Left ventricle myocardium inferior (tissue), 1 donor: ENCODE measurements around the gene HBE1. TPM values are rescaled to one million over a fixed set of nuclear protein-coding genes. Genes with fewer than 3 reads are reported as not detected.

ENCODE experiments used
- DNase-seq: peaks from one replicate; pipeline ENCODE4 v3.0.0-alpha.2; 2020
- H3K27ac ChIP-seq: fragments of 200-600 bp; replicated peaks from 2 replicates; pipeline ENCODE4 v1.8.0; 2021
- H3K27me3 ChIP-seq: fragments of 200-600 bp; 2 replicates; pipeline ENCODE4 v1.8.0; 2021; ENCODE audit warnings: low read depth
- H3K36me3 ChIP-seq: fragments of 200-600 bp; 2 replicates; pipeline ENCODE4 v1.8.0; 2021
- H3K4me1 ChIP-seq: fragments of 200-600 bp; 2 replicates; pipeline ENCODE4 v1.8.0; 2021
- H3K4me3 ChIP-seq: fragments of 200-600 bp; 2 replicates; pipeline ENCODE4 v1.8.0; 2021; ENCODE audit warnings: mild to moderate bottlenecking, moderate library complexity
- H3K9me3 ChIP-seq: fragments of 200-600 bp; replicated peaks from 2 replicates; pipeline ENCODE4 v1.8.0; 2021
- intact Hi-C: fragments of 100-400 bp; cut with micrococcal nuclease; formaldehyde crosslinking; loops from one replicate; pipeline ENCODE4 v1.11.0; 2022
- total RNA-seq: library from RNA; stranded (reverse); fragmentation: NEBNext Ultra II Directional; extraction: Animal tissue kit (Norgen Biotek cat#: 25700); gene quantifications from one replicate; pipeline ENCODE4 v1.2.1, GENCODE V29; 2021
- TF ChIP-seq, protein P1 (sequence below): fragments of 200-600 bp; IDR thresholded peaks from 2 replicates; pipeline ENCODE4 v1.8.0; 2021; ENCODE audit warnings: antibody characterized with exemption, mild to moderate bottlenecking, borderline replicate concordance
- donor health status: DM: no; HTN: yes; CAD: no; lungs with severe emphysema.

The HBE1 gene
- total RNA-seq, 1 donor from 2014 or later: not detected

DNA sequence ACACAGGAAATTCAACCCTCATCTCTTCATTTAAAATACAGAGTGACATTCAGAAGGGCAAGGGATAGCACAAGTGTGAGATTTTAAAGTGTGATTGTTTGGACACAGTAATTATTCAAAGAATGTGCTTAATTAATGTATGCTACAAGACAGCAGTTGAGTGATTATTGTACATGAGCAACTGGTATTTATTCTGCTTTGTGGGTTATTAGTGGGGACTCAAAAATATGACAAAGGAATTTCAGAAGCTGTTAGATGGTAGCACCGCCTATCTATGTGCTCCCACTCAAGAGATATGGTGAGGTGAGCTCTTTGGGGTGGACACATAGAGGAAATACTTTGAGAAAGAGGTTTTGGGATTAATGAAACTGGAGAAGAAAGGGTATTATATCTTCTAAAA lies 29.7 kb downstream of the HBE1 start:
- no peak for DNase-seq
- intact Hi-C loops: no loop called here
- H3K4me3 ChIP-seq: no peak overlapping the region
- H3K4me1 ChIP-seq: no peaks in the 10 kb centered on the region
- H3K27ac ChIP-seq: no peak overlapping the region
- H3K27me3 ChIP-seq: peaks cover 15% of the 10 kb centered on the region
- no peaks in the 10 kb centered on the region for H3K36me3 ChIP-seq
- TF ChIP-seq, protein P1, sequence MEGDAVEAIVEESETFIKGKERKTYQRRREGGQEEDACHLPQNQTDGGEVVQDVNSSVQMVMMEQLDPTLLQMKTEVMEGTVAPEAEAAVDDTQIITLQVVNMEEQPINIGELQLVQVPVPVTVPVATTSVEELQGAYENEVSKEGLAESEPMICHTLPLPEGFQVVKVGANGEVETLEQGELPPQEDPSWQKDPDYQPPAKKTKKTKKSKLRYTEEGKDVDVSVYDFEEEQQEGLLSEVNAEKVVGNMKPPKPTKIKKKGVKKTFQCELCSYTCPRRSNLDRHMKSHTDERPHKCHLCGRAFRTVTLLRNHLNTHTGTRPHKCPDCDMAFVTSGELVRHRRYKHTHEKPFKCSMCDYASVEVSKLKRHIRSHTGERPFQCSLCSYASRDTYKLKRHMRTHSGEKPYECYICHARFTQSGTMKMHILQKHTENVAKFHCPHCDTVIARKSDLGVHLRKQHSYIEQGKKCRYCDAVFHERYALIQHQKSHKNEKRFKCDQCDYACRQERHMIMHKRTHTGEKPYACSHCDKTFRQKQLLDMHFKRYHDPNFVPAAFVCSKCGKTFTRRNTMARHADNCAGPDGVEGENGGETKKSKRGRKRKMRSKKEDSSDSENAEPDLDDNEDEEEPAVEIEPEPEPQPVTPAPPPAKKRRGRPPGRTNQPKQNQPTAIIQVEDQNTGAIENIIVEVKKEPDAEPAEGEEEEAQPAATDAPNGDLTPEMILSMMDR: no peak
- no peaks in the 10 kb centered on the region for H3K9me3 ChIP-seq

DNA sequence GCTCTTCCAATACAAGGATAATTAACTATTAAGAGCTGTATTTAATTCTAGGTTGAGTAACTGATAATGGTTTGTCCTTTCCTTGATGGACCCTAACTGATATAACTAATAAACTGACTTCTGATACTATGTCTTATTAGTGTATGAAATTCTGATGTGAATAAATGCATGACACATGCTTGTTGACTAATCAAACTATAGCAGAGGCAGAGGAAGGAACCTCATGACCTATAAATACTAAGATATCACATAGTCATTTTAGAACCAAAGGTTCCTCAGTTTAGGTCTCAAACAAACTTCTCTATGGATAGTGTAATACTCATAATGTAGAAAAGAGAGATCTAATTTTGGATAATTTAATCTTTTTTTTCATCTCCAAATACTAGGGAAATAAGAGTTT lies 30.7 kb downstream of the HBE1 start:
- no peak overlapping the region for H3K27ac ChIP-seq
- H3K27me3 ChIP-seq: peaks cover 8% of the 10 kb centered on the region

GRCh38 chr11:5238486-5238885 lies 31.3 kb downstream of the HBE1 start:
- intact Hi-C loops: no loop called here
- Histone ChIP-seq H3K9me3 (no peaks in the 10 kb centered on the region), H3K4me3 (no peak overlapping the region), H3K4me1 (no peaks in the 10 kb centered on the region), H3K36me3 (no peaks in the 10 kb centered on the region), H3K27me3 (peaks cover 8% of the 10 kb centered on the region), H3K27ac (no peak overlapping the region)
- TF ChIP-seq, protein P1: no peak
- DNase-seq: no peak

More for the DNA sequence above, 30.7 kb downstream of the HBE1 start:
- Histone ChIP-seq H3K4me1 (no peaks in the 10 kb centered on the region), H3K9me3 (no peaks in the 10 kb centered on the region), H3K36me3 (no peaks in the 10 kb centered on the region), H3K4me3 (no peak overlapping the region)
- intact Hi-C loops: no loop called here
- TF ChIP-seq, protein P1: no peak
- DNase-seq: no peak

GRCh38 chr11:5237420-5237819 lies 32.3 kb downstream of the HBE1 start:
- Histone ChIP-seq H3K27ac (no peak overlapping the region), H3K27me3 (peaks cover 8% of the 10 kb centered on the region), H3K9me3 (no peaks in the 10 kb centered on the region), H3K4me1 (no peaks in the 10 kb centered on the region), H3K4me3 (no peak overlapping the region), H3K36me3 (no peaks in the 10 kb centered on the region)
- no peak for DNase-seq
- TF ChIP-seq, protein P1: no peak
- intact Hi-C loops: no loop called here

- peaks cover 8% of the 10 kb centered on the region for H3K27me3 ChIP-seq
- intact Hi-C loops: no loop called here
- TF ChIP-seq, protein P1: no peak
- H3K9me3 ChIP-seq: no peaks in the 10 kb centered on the region
- no peaks in the 10 kb centered on the region for H3K4me1 ChIP-seq
- no peak overlapping the region for H3K4me3 ChIP-seq
- no peak overlapping the region for H3K27ac ChIP-seq
- no peaks in the 10 kb centered on the region for H3K36me3 ChIP-seq
- DNase-seq: no peak
Observed at GRCh38 chr11:5235364-5236095, 34.2 kb downstream of the HBE1 start.
